Naive thymus-derived CD8-positive, alpha-beta T cell (primary cell): ENCODE data around the gene KCNIP4. TPM values are rescaled to one million over a fixed set of nuclear protein-coding genes. Genes with fewer than 3 reads are reported as not detected.
A peak's percentile ranks its signal among the peaks of the same experiment; 100 is the strongest.

Experiments used
- ATAC-seq, 2 donors: fragments of 150-1000 bp; cut with Tn5 transposase in 1 of 2; sonication (Bioruptor Pico), chemical (Tn5 transposase) in 1 of 2; 1 replicate in 1 of 2; 2 replicates in 1 of 2; pipeline ENCODE4 v1.10.0; 2021; ENCODE audit warnings: mild to moderate bottlenecking in 2 of 2, moderate library complexity in 2 of 2
- POLR2A ChIA-PET: fragments of 350-600 bp; sonication (Branson Sonifier 250); formaldehyde crosslinking; loops from one replicate; lab custom pipeline; 2021; ENCODE audit warnings: antibody characterized with exemption; lab: Charles Lee
- DNase-seq, 10 donors: peaks; one replicate each; pipeline versions ENCODE4 v3.0.0 to v3.0.0-alpha.2; 2020 to 2022
- H3K27ac Mint-ChIP-seq, 10 donors: one replicate each; pipeline ENCODE4 v1.8.0; 2020 to 2022; ENCODE audit warnings: mild to moderate bottlenecking in 10 of 10, mixed read lengths in 10 of 10, moderate library complexity in 4 of 10, inconsistent platforms in 1 of 10
- H3K27me3 Mint-ChIP-seq, 5 donors: one replicate each; pipeline ENCODE4 v1.8.0; 2021 to 2022; ENCODE audit warnings: mixed read lengths in 5 of 5
- H3K36me3 Mint-ChIP-seq, 3 donors: one replicate each; pipeline ENCODE4 v1.8.0; 2020 to 2022; ENCODE audit warnings: mixed read lengths in 3 of 3, mild to moderate bottlenecking in 2 of 3, inconsistent platforms in 1 of 3
- H3K4me1 Mint-ChIP-seq, 4 donors: one replicate each; pipeline ENCODE4 v1.8.0; 2021 to 2022; ENCODE audit warnings: mixed read lengths in 4 of 4
- H3K4me3 Mint-ChIP-seq, 10 donors: one replicate each; pipeline ENCODE4 v1.8.0; 2020 to 2022; ENCODE audit warnings: mild to moderate bottlenecking in 10 of 10, mixed read lengths in 10 of 10, moderate library complexity in 6 of 10, inconsistent platforms in 1 of 10
- H3K9me3 Mint-ChIP-seq, 9 donors: one replicate each; pipeline ENCODE4 v1.8.0; 2020 to 2022; ENCODE audit warnings: mixed read lengths in 9 of 9, mild to moderate bottlenecking in 3 of 9, inconsistent platforms in 1 of 9, moderate library complexity in 1 of 9
- polyA plus RNA-seq, 3 donors: library from polyadenylated mRNA; unstranded; fragments of 300-500 nt; fragmentation: Illumina TruSeq; gene quantifications; one replicate each; pipeline ENCODE4 v1.2.3, GENCODE V29; 2021
- total RNA-seq, 8 experiments: library from RNA in 2 of 8; stranded (reverse) in 2 of 8; gene quantifications; one replicate each; pipeline ENCODE4 v1.2.3 and lab custom pipeline; 2021 to 2026

KCNIP4 gene
- total and polyA plus RNA-seq, 5 experiments from 2014 or later, result 0.19 to 0.36 TPM; not detected in 3

DNA sequence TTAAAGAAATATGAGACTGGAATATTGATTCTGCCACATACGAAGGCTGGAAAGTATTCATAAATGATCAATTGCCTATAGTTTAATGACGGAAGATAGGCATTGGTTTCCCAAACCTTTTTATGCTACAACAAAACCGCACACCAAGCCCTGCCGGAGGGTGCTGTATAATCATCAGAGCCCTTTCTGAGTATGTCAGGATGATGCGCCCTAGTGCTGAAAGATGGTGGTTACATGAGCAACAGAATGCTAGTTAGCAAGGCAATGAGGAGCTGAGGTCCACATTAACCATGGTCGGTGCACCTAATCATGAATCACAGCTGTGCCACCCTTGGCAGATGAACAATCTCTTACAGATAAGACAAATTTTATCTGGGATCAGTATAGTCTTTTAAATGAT is 757.3 kb downstream of the KCNIP4 start:
- Mint-ChIP-seq H3K4me1 (no peaks in the 10 kb centered on the region), H3K36me3 (no peaks in the 10 kb centered on the region), H3K4me3 (no peak overlapping the region), H3K27me3 (no peaks in the 10 kb centered on the region), H3K9me3 (peaks cover 0 to 14% (median 0%) of the 10 kb centered on the region in 9 donors), H3K27ac (no peak overlapping the region)
- POLR2A ChIA-PET, result no interaction called here
- DNase-seq, result no peak
- no peak for ATAC-seq

DNA sequence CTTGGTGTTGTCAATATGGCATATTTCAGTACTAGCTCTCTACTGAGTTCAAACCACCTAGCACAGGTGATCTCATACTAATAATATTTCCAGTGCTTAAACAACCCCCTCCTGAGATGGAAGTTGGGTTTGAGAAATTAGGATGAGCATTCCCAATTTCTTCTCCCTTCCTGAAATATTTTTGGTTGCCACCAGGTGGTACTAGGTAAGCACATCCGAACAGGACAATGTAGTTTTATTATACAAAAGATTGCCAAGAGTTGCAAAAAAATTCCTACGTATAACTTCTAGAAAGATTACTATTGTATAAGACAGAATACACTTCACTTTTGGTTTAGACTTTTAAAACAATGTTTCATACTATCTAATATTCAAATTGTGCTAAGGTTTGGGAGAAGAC is 763.8 kb downstream of the KCNIP4 start:
- no peak overlapping the region for H3K27ac Mint-ChIP-seq
- no peaks in the 10 kb centered on the region for H3K4me1 Mint-ChIP-seq
- ATAC-seq (no peak), DNase-seq (no peak)
- peaks cover 0 to 3% (median 0%) of the 10 kb centered on the region in 5 donors for H3K27me3 Mint-ChIP-seq
- H3K4me3 Mint-ChIP-seq, result no peak overlapping the region
- POLR2A ChIA-PET, result no interaction called here
- peaks cover 0 to 7% (median 0%) of the 10 kb centered on the region in 9 donors for H3K9me3 Mint-ChIP-seq
- H3K36me3 Mint-ChIP-seq, result no peaks in the 10 kb centered on the region

DNA sequence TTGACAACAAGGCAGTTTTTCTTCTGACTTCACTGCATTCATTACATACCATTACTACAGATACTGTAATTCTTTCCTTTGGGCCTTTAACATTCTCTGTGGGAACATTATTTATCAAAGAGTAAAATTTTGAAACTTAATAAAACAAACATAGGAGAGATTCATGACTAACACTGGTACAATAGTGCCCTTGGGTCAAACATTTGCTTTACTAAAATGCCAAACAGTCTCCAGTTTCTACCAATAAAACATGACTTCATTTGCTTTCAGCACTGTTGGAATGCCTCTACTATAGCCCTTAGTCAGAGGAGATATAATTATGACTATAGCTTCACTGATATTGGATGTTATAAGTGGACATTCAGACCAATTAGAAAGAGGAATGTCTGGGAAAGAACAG is 766.9 kb downstream of the KCNIP4 start:
- Mint-ChIP-seq H3K9me3 (peaks cover 0 to 7% (median 2%) of the 10 kb centered on the region in 9 donors), H3K4me3 (no peak overlapping the region), H3K27me3 (peaks cover 0 to 3% (median 1%) of the 10 kb centered on the region in 5 donors), H3K4me1 (no peaks in the 10 kb centered on the region), H3K36me3 (no peaks in the 10 kb centered on the region), H3K27ac (no peak overlapping the region)
- ATAC-seq, result no peak
- DNase-seq, result no peak
- POLR2A ChIA-PET, result no interaction called here

DNA sequence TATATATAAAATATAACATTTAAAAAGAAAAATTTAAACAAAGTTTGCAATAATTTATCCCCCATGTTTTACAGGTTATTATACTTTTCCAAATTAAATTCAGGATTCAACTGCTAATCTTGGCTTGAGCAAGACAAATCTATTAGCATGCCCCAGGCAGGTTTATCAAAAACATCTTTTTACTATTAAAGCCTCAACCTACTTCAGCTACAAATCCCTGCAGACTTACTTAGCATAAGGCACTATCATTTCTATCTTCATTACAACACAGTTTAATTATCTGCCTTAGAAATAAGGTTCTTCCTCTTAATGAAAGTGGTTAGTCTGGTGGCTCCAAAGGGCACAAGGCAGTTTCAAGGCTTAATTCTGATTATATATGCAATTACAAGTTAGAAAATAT is 770.7 kb downstream of the KCNIP4 start:
- H3K27me3 Mint-ChIP-seq, result peaks cover 0 to 1% (median 0%) of the 10 kb centered on the region in 5 donors
- no peaks in the 10 kb centered on the region for H3K36me3 Mint-ChIP-seq
- POLR2A ChIA-PET, result no interaction called here
- peaks cover 0 to 7% (median 1%) of the 10 kb centered on the region in 9 donors for H3K9me3 Mint-ChIP-seq
- ATAC-seq (no peak), DNase-seq (no peak)
- H3K4me3 Mint-ChIP-seq, result no peak overlapping the region
- H3K4me1 Mint-ChIP-seq, result no peaks in the 10 kb centered on the region
- H3K27ac Mint-ChIP-seq, result no peak overlapping the region

DNA sequence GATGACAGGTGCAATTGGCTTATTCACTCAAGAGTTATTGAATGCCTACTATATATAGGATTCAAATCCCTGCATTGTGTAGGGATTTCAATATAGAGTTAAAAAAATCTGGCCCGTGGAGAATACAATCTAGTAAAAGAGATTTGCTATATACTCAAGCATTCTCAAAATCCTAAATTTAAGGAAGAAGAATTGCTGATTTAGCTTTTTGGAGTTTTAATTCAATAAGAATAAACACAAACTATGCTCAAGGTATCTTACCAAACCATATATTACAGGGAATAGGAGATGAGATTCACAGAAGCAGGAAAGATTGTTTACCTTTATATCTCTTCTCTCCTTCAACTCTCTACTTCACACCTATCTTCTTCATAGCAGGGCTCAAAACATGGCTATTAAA is 771.5 kb downstream of the KCNIP4 start:
- Mint-ChIP-seq H3K4me1 (no peaks in the 10 kb centered on the region), H3K4me3 (no peak overlapping the region), H3K36me3 (no peaks in the 10 kb centered on the region), H3K9me3 (peaks cover 0 to 7% (median 0%) of the 10 kb centered on the region in 9 donors), H3K27me3 (peaks cover 0 to 1% (median 0%) of the 10 kb centered on the region in 5 donors), H3K27ac (no peak overlapping the region)
- POLR2A ChIA-PET, result no interaction called here
- no peak for DNase-seq
- no peak for ATAC-seq

DNA sequence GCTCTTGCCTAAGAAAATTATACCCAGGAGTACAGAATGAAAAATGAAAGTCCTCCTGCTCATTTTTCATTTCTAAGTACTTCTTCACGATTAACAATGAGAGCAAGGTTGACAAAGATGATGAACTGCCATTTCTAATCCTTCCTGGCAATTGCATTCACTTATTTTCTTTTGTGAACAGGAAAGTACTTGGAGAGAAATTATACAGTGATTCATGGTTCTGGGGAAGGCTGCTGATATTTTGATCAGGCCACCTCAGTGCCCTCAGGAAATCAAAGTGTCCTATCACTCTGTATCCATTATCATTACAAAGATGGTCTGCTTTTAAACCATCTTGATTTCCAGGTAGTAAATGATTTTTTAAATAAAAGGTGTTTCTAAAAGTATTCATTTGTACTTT is 780.9 kb downstream of the KCNIP4 start:
- Mint-ChIP-seq H3K4me3 (no peak overlapping the region), H3K4me1 (no peaks in the 10 kb centered on the region), H3K27ac (no peak overlapping the region), H3K9me3 (peaks cover 0 to 10% (median 0%) of the 10 kb centered on the region in 9 donors), H3K36me3 (no peaks in the 10 kb centered on the region), H3K27me3 (no peaks in the 10 kb centered on the region)
- DNase-seq, result no peak
- no peak for ATAC-seq
- POLR2A ChIA-PET, result no interaction called here

DNA sequence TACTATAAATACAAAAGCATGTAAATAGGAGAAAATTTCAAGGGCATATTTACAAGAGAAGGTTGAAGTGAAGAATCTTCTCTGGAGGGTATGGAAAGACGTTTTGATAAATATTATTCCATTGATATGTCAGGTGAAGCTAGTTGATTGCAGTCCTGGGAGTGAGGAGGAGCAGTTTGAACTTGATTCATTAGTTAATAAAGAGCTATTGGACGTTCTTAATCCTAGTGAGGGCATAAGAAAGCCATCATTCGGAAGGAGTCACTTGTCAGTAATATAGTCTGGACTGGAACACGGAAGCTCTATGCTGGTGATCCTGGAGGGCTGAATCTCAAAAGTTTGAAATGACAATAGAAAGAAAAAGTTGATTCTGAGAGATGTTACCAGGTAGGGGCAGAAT is 793.2 kb downstream of the KCNIP4 start:
- DNase-seq, result no peak
- H3K27ac Mint-ChIP-seq, result no peak overlapping the region
- no peak for ATAC-seq
- H3K4me3 Mint-ChIP-seq, result no peak overlapping the region
- peaks cover 0 to 11% (median 0%) of the 10 kb centered on the region in 9 donors for H3K9me3 Mint-ChIP-seq
- no peaks in the 10 kb centered on the region for H3K4me1 Mint-ChIP-seq
- POLR2A ChIA-PET, result no interaction called here
- no peaks in the 10 kb centered on the region for H3K36me3 Mint-ChIP-seq
- no peaks in the 10 kb centered on the region for H3K27me3 Mint-ChIP-seq

DNA sequence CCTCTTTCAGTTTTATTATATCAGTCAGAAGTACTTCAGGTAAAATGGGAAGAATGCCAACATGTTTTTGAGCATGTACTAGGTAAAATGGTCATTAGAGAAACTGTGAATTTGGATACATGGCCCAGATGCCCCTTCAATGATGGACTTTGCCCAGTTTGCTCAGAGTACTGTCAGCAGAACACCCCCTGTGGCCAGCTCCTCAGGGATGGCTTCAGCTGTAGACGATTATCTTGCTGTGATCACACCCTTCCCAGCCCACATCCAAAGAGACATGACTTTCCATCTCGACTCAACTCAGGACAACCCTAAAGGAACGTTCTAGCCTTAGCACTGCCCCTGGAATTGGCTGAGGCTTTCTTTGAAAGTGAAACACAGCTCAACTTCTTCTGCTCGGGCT is 809.2 kb downstream of the KCNIP4 start:
- Mint-ChIP-seq H3K9me3 (peaks cover 0 to 7% (median 3%) of the 10 kb centered on the region in 9 donors), H3K4me3 (no peak overlapping the region), H3K27me3 (no peaks in the 10 kb centered on the region), H3K27ac (no peak overlapping the region), H3K36me3 (no peaks in the 10 kb centered on the region), H3K4me1 (no peaks in the 10 kb centered on the region)
- POLR2A ChIA-PET, result no interaction called here
- DNase-seq (no peak), ATAC-seq (no peak)

DNA sequence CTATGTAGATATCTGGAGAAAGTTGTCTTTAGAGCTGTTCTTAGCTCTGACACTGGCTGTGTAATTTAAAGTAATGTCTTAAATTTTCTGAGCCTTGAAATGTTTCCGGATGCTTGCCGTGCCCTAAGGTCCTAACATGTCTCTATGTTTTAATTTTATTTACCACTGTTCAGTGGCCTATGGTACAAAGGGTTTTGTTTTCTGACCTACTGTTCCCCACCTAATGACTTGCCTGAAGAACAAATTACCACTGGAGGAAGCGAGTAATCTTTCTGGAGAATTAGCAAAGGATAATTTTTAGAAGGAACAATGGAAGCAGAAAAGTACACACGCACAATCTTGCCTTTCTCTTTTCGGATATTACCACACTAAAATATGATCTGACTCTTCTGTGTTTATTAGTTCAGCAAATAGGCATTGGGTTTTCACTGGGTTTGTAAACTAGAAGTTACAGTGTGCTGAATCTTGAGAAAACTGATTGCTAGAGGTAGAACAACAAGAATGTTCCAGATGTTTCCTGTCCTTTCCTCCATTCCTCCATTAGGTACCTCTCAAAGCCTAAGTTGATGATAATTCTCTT is 812.4 kb downstream of the KCNIP4 start:
- Mint-ChIP-seq H3K4me3 (no peak overlapping the region), H3K4me1 (no peaks in the 10 kb centered on the region), H3K27me3 (no peaks in the 10 kb centered on the region), H3K36me3 (no peaks in the 10 kb centered on the region), H3K27ac (no peak overlapping the region), H3K9me3 (peaks cover 0 to 11% (median 0%) of the 10 kb centered on the region in 9 donors)
- no peak for ATAC-seq
- no peak for DNase-seq
- POLR2A ChIA-PET, result no interaction called here

DNA sequence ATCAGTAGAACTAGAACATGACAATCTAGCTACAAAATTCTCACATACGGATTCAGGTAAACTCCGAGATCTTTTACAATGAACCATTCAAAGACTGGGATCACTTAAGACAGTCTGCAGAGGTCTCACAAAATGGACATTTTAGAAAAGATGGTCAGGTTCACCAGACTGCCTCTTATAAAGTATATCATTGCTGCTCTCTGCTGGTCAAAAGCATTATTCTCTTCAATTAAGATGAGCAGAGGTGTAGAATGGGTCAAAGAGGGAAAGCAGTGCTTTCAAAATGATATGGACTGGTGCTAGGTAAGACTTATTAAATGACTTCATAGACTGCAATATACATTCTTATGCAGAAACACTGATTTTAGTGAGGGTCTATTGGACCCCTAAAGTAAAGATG is 813.6 kb downstream of the KCNIP4 start:
- Mint-ChIP-seq H3K27me3 (no peaks in the 10 kb centered on the region), H3K27ac (no peak overlapping the region), H3K36me3 (no peaks in the 10 kb centered on the region), H3K4me1 (no peaks in the 10 kb centered on the region), H3K4me3 (no peak overlapping the region), H3K9me3 (peaks cover 0 to 7% (median 0%) of the 10 kb centered on the region in 9 donors)
- peak in 1 of 2 donors; percentile 42 for ATAC-seq
- DNase-seq, result peak in 2 of 10 donors; percentile 14 to 26
- POLR2A ChIA-PET, result no interaction called here

DNA sequence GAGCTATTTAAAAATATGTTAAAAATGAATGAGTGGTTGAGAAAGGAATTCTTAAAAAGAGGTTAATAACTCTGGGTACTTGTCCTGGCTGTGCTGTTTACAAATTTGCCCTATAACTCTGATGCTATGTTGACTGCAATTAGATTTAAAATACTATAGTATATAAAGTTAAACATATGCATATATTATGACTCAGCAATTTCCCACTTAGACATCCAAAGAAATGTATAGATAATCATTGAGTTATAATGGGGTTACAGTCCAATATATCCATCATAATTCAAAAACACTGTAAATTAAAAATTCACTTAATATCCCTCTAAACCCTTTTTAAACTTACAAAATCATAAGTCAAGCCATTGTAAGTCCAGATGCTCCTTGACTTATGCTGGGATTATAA is 818.0 kb downstream of the KCNIP4 start:
- Mint-ChIP-seq H3K4me1 (no peaks in the 10 kb centered on the region), H3K36me3 (no peaks in the 10 kb centered on the region), H3K9me3 (peaks cover 0 to 12% (median 0%) of the 10 kb centered on the region in 9 donors), H3K27ac (no peak overlapping the region), H3K27me3 (no peaks in the 10 kb centered on the region), H3K4me3 (no peak overlapping the region)
- POLR2A ChIA-PET, result no interaction called here
- DNase-seq (no peak), ATAC-seq (no peak)

DNA sequence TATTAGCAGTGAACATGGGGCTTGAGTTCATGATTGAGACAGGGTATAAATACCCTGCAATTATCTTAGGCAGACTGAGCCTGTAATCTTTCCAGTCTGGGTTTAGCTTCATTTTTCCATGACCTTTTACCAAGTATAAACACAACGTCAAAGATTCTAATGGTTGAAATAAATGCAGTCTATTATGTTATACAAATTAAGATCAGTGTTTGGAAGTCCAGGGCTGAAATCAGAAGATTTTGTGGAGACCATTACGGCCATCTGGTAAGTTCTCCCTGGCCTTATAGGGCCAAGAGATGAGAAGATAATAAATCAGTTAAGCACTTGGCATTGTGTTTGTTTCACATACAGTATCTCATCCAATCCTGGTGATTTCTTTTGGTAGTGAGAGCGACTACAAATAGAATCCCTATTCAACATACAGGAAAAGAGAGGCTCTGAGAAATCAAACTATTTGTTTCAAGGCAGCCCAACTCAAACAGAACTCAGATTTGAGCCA is 822.5 kb downstream of the KCNIP4 start:
- Mint-ChIP-seq H3K36me3 (peaks cover 0 to 9% (median 0%) of the 10 kb centered on the region in 3 donors), H3K4me3 (no peak overlapping the region), H3K9me3 (peaks cover 0 to 37% (median 6%) of the 10 kb centered on the region in 9 donors), H3K27me3 (no peaks in the 10 kb centered on the region), H3K4me1 (no peaks in the 10 kb centered on the region), H3K27ac (no peak overlapping the region)
- POLR2A ChIA-PET, result no interaction called here
- ATAC-seq, result no peak
- DNase-seq, result no peak

DNA sequence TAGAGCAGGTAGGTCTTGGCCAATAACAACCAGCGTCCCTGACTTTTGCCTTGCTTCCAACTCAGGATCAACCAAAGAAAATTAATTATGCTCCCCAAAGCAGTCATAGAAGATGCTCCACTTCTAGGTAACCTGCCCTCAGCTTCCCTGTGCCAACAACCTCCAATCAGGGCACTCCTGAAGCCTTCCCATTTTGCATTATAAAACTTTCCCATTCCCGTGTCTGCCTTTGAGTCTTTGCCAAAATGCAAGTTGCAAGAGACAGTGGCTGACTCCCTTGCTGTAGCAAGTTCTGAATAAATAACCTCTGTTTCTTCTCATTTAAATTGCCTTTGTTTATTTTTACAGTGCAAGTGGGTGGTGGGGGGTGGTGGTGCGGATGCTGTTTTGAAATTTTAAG is 830.3 kb downstream of the KCNIP4 start:
- no peak for ATAC-seq
- Mint-ChIP-seq H3K4me3 (no peak overlapping the region), H3K4me1 (no peaks in the 10 kb centered on the region), H3K36me3 (no peaks in the 10 kb centered on the region), H3K9me3 (peaks cover 0 to 25% (median 4%) of the 10 kb centered on the region in 9 donors), H3K27me3 (no peaks in the 10 kb centered on the region), H3K27ac (no peak overlapping the region)
- POLR2A ChIA-PET, result no interaction called here
- no peak for DNase-seq
